ENCODE measurements around the gene PSMC6. TPM values are rescaled to one million over a fixed set of nuclear protein-coding genes. Genes with fewer than 3 reads are reported as not detected.
"Not testable (repeated sequence)": the region's sequence is repeated elsewhere in the genome, so short reads cannot be mapped to it uniquely, and the experiment has no call there.

PSMC6 gene
- polyA plus RNA-seq, 1 donor: 88.8 TPM

GRCh38 chr14:52723514-52724359 is 16.7 kb downstream of the PSMC6 start:
- no peak for DNase-seq

GRCh38 chr14:52724360-52724644 is 17.3 kb downstream of the PSMC6 start:
- DNase-seq: no peak

- DNase-seq: not testable (repeated sequence)
These were observed 20.5 kb downstream of the PSMC6 start for GRCh38 chr14:52727509-52727908.

- not testable (repeated sequence) for DNase-seq
These were observed 22.0 kb downstream of the PSMC6 start for GRCh38 chr14:52729035-52729434.

- DNase-seq: no peak
These were observed 22.6 kb downstream of the PSMC6 start for GRCh38 chr14:52729585-52729924.

GRCh38 chr14:52729925-52730708 is 23.1 kb downstream of the PSMC6 start, which contains the start of gene STYX:
TSS of gene STYX (plus strand) at chr14:52730166. CDS start at chr14:52730475, 309 bp downstream.
- DNase-seq: peak; percentile 99

GRCh38 chr14:52730709-52731111 is 23.7 kb downstream of the PSMC6 start:
- peak; percentile 30 for DNase-seq

- DNase-seq: no peak
These were observed 26.8 kb downstream of the PSMC6 start for GRCh38 chr14:52733824-52734223.

- DNase-seq: no peak
These were observed 29.0 kb downstream of the PSMC6 start for GRCh38 chr14:52735921-52736489.

- no peak for DNase-seq
These were observed 31.4 kb downstream of the PSMC6 start for GRCh38 chr14:52738409-52738808.

- DNase-seq: no peak
These were observed 33.8 kb downstream of the PSMC6 start for GRCh38 chr14:52740751-52741150.

GRCh38 chr14:52741865-52742264 is 34.9 kb downstream of the PSMC6 start:
- no peak for DNase-seq

- no peak for DNase-seq
These were observed 41.8 kb downstream of the PSMC6 start for GRCh38 chr14:52748647-52749292.

GRCh38 chr14:52755607-52756316 is 48.8 kb downstream of the PSMC6 start:
- no peak for DNase-seq

GRCh38 chr14:52759145-52759544 is 52.1 kb downstream of the PSMC6 start:
- DNase-seq: no peak

- not testable (repeated sequence) for DNase-seq
These were observed 55.9 kb downstream of the PSMC6 start for GRCh38 chr14:52762923-52763322.

- no peak for DNase-seq
These were observed 60.2 kb downstream of the PSMC6 start for GRCh38 chr14:52767058-52767833.

- no peak for DNase-seq
These were observed 62.9 kb downstream of the PSMC6 start for GRCh38 chr14:52769887-52770286.

- no peak for DNase-seq
These were observed 69.8 kb downstream of the PSMC6 start for GRCh38 chr14:52776816-52777215.

All from hindlimb muscle (tissue), 1 donor.